VCaP (cell line): ENCODE data around the gene VWA7.

Experiments
- H3K27ac ChIP-seq: fragments of 450-650 bp; 2 replicates; pipeline ENCODE4 v1.5.1; 2017
- CTCF ChIP-seq: fragments of 450-650 bp; conservative IDR thresholded peaks from 2 replicates; pipeline ENCODE4 v1.5.1; 2017; ENCODE audit warnings: mild to moderate bottlenecking, moderate library complexity

Gene VWA7

GRCh38 chr6:31794866-31795615 is 17.9 kb upstream of the VWA7 start:
- no peak for TF ChIP-seq CTCF
- peak overlapping the region; percentile 96 for H3K27ac ChIP-seq

- TF ChIP-seq CTCF, result no peak
- H3K27ac ChIP-seq, result peak overlapping the region; percentile 96
Measured at GRCh38 chr6:31794294-31794865, 17.3 kb upstream of the VWA7 start.

- H3K27ac ChIP-seq, result peak overlapping the region; percentile 96
Measured at GRCh38 chr6:31793927-31794245, 16.8 kb upstream of the VWA7 start.

- no peak for TF ChIP-seq CTCF
- H3K27ac ChIP-seq, result peak overlapping the region; percentile 96; the same call in 1 of the 2 replicates
Measured at GRCh38 chr6:31792761-31793171, 15.6 kb upstream of the VWA7 start.

- no peak overlapping the region for H3K27ac ChIP-seq
Measured at GRCh38 chr6:31792090-31792374, 14.9 kb upstream of the VWA7 start.

GRCh38 chr6:31791324-31792089 is 14.4 kb upstream of the VWA7 start:
- TF ChIP-seq CTCF, result peak; percentile 76
- H3K27ac ChIP-seq, result no peak overlapping the region

More at GRCh38 chr6:31792090-31792374, 14.9 kb upstream of the VWA7 start:
- TF ChIP-seq CTCF, result no peak

- no peak for TF ChIP-seq CTCF
- no peak overlapping the region for H3K27ac ChIP-seq
Measured at GRCh38 chr6:31785475-31785874, 8.3 kb upstream of the VWA7 start.
